ENCODE measurements around the gene KCTD3. TPM values are rescaled to one million over a fixed set of nuclear protein-coding genes. Genes with fewer than 3 reads are reported as not detected.

Gene KCTD3
- 55.0 and 85.9 TPM in 2 replicates for total RNA-seq

DNA sequence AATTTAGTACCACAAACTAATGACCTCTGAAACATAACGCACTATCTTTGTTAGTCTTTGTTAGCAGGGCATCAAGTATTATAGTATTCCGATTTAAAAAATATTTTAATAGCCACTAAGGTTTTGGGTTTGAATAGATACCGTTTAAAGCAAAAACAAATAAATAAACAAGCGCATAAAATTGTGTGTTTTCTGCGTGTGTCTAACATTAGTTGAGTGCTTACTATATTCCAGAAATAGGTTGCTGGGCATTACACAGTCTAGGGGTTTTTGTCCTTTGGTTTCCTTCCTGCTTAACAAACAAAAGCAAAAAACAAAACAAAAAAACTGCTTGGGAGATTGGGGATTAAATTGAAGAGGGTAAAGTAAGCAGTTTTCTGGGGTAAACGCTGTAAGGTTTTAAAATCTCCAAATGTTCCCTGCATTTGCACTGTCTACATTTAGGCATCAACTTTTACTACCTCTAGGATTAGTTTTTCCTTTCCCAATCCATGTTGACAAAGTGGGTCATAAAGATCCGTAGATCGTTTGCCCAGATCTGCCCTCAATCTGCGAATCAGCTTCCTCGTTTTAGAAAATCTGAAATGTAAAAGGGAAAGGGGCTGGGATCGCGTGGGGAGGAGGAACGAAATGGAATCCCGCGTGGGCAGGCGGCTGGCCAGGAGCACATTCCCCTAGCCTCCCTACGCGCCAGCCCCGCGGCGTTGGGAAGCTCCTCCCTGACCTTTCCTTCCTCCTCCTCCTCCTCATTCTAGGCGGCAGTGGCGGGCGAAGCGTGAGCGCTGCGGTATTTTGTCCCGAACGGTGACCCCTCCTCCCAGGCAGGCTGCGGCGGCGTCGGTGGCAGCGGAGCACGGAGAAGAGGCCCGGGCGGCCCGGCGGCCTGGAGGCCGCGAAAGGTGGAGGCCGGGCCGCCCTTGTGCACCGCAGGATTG lies at the start of gene KCTD3:
Gene KCTD3 (plus strand): TSS at position 749 of the 935 bp plus-strand sequence. CDS start 382 bp downstream, outside the sequence.
- peak; percentile 80 for DNase-seq

DNA sequence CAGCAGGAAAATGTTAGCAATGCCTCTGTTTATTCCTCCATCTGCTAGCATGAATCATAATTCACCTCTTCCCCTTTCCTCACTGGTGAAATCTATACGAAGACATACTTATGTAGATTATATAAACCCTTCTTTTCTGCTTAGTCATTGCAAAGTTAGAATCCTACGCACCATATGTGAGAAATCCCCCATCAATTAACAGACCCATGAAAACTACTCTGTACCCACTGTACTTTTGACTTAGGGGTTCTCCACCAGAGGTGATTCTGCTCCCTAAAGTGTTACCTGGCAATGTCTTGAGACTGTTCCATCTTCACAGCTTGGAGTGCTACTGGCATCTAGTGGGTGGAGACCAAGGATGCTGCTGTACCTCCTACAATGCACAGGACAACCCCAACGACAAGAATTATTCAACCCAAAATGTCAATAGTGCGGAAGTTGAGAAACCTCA lies 49.6 kb upstream of the KCTD3 start:
- DNase-seq, result peak; percentile 43

DNA sequence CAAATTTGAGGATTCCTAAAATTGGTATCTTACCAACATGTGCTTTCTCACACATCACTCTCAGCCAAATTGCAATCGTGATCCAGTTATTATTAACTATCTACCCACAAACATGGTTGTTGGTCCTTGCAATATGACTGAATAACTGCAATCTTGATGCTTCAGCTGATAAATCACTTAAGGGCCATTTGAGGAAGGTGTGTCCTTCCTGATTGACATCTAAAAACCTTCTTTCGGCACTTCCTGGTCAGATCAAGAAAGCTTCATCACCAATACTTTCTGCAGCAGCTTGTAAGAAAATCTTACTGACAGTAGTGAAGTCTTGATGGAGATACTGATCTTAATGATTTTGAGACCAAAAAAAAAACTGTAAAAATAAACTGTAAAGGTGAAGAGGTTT lies 48.5 kb upstream of the KCTD3 start:
- DNase-seq, result no peak

DNA sequence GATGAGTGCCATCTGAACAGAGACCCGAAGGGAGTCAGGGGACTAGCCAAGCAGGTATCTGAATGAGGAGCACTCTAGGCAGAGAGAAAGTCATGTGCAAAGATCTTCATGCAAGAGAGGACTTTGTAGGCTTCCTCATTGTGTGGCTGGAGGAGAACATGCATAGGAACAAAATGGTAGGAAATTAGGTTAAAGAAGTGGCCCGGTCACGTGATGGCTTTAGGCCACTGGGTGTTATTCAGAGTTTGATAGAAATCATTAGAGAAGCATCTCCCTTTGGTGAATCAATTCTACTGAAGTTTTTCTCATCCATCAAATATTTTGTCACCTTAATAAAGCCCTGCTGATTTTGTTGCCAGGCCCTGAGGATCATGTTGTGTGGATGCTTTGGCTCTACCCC lies 45.8 kb upstream of the KCTD3 start:
- no peak for DNase-seq

DNA sequence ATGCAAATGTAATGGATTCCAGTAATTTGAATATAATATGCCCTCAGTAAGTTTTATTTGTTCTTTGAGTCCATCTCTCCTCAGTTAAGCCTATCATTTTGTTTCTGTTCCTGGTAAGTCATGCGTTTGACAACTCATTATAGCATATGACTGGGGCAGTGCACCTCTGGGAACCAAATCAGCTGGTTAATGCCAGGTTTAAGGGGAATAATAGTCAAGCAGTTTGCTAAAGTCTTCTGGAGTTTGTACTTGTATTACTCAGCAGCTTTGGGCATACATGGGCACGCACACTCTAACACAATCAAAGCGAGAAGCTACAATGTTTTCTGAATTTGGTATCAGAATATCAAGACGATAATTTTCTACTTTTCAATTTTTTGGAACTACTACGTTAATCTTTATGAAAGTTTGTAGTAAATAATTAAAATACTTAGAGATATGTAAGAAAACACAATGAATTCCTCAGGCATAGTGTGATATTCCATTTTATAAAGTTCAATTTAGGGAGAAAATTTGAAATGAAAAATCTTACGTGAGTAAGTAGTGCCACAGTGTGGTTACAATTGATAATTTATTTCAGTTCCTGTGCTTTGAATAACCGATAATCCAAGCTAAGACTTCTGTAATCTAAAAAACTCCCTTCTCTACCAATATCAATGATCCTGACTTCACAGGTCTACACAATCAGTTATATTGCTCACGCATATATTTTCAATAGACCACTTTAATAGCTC lies 43.8 kb upstream of the KCTD3 start:
- DNase-seq, result peak; percentile 42

DNA sequence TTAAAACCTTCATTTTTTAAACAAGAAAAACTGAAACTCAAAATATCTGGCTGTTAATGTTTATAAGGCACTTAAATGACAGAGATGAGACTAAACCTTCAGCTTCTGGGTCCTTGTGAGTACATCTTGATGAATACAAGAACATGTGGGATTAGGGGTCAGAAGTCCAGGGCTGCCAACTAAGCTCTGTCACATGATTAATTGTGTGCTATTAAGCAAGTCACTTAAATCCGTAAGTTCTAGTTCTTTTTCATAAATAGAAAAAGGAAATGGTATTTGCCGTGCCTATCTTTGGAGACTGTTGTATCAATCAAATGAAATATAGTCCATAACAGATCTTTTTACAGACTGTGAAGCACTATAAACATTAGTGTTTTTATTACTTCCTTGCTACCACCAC lies 43.2 kb upstream of the KCTD3 start:
- DNase-seq, result no peak

DNA sequence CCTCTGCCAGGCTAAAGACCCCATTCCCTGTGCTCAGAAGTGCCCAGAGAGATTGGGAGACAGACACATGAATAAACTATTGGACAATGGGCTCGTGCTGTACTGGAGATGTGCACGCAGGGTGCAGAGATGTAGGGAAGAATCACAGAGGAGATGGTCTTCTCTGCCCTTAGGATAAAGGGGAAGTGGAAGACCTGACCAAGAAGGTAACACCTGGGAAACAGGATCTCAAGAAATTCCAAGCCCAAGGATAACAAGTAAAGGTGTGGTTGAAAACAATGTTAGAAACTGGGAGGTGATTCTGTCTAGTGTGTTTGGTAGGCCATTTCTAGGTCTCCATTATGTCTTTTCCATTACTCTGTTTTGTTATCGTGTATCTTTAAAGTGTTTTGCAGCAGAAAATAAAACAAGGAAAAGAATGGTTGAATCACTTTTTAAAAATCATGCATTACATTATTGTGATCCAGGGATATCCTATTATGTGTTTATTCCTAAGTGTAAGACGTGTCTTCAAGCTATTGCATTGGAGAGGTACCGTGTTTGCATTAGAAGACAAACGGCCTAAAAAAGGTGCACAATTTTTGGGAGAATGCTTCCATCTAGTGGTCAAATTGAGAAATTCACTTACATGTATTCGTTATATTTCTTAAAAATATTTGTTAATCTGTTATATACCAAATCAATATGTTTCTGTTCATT lies 40.8 kb upstream of the KCTD3 start:
- peak; percentile 77 for DNase-seq

DNA sequence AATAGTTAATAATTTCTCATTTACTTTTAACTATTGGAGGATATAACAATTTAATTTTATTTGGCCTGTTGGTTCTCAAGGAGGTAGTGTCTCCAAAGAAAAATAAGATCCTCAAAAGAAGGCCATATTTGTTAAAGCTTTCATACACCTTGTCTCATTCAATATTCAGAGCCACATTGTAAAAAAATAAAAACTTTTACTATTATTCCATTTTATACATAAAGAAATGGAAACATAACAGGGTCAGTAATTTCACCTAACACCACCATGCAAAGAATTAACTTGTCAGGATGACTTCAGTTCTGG lies 40.3 kb upstream of the KCTD3 start:
- DNase-seq, result no peak

DNA sequence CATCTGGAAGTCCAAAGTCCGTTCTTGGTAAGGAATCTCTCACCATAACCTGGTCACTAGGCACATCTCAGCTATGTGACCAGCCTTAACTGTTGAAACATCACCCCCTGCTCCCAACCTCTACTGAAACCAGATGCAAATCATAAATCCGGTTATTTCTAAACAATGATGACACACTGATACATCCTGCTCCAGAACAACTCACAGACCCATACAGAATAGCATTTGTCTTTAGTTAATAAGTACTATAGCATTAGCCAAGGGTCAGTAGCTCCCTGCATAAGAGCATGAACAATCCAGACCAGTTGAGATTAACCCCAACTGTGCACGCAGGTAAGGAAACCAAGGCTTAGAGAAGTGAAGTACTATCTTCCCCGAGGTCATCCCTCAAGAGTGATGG lies 38.0 kb upstream of the KCTD3 start:
- no peak for DNase-seq

DNA sequence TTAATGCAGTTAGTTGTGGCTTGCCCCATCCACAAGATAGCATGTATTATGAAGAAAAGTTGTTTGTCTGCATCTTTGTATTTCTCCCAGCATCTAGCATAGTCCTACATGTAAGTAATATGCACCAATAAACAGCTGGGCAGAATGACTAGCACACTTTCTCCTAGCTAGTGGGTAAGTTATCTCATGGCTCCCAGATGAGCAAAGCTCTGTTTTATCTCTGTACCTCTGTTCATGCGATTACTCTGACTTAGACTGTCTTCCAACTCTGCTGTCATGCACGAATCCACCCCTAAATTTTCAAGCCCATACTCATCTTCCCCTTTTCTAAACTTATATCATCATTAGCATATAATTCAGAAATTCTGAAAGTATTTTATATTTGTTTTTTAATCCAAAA lies 37.5 kb upstream of the KCTD3 start:
- no peak for DNase-seq

DNA sequence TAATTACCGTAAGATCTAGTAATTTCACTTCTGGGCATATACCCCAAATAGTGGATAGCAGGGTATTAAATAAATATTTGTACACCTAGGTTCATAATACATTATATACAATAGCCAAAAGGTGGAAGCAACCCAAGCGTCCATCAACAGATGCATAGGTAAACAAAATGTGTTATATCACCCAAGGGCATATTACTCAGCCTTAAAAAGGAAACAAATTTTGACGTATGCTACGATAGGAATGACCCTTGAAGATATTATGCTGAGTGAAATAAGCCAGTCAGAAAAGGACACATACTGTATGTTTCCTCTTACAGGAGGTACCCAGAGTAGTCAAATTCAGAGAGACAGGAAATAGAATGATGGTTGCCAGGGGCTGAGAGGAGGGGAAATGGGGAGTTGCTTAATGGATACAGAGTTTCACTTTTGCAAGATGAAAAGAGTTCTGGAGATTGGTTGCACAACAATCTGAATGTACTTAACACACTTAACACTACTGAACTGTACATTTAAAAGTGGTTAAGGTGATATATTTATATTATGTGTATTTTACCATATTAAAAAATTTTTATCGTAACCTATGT lies 36.6 kb upstream of the KCTD3 start:
- no peak for DNase-seq

DNA sequence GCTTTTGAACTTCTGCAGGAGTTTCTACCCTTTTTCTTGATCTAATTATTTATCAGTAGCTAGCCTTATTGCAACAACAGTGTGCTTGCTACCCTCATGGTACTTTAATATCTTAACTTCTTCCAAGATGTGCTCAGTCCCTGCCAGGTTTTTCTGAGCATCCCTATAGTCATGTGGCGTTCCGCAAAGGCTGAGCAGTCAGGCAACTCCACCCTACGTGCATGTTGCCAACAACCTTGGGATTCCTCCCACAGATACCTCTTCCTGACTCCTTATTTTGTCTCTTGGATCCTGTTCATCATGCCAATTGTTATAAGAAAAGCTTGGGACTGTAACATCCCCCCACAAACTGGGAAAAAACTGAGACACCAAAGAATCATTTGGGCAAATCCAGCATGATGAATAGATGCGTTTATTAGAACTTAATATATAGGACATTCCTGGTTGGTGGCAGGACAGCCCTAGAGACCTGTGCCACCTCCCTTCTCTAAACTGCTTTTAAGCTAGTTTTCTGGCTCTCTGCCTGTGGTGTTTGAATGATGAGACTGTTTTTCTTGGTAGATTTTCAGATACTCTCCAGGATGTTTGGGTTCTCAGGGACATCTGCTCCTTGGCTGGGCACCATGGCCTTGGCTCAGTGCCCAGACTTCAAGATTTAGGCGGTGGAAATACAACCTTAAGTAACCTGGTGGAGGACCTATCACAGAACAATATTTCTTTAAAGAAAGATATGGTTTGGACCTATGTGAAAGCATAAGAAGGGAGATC lies 27.1 kb upstream of the KCTD3 start:
- peak; percentile 46 for DNase-seq

DNA sequence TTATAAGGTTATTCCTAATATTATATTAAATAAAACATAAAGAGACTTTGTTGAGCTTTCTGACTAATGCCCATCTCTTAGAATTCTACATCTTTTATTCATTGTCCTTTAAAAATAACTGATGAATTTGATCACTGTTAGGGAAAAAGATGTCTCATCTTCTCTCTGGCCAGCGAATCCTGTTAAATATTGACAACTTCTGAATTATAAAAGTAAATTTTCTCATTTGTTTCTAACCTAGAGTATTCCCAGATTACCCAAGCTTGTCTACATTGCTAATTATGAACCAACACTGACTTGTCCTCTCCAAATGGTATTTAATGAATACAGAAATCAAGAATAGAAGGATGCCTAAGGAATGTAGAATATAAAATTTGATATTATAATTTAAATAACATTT lies 24.8 kb upstream of the KCTD3 start:
- DNase-seq, result no peak

DNA sequence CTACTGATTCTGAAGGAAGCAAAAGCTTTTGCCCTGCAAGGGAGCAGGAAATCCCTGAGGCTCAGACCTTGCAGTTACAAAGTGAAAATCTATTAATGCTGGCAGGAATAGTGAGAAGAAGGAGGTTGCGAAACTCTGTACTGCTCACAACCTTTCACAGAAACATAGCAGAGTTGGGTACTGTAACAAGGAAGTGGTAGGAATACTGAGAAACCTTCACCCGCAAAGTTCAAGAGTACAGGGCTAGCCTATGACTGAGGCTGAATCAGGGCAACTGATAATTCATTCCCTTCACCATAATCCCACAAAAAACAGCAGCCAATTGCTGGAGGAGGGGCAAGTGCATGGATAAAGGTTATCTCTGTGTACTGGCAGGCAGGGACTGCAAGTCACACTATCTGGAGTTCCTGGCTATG lies 23.9 kb upstream of the KCTD3 start:
- no peak for DNase-seq

DNA sequence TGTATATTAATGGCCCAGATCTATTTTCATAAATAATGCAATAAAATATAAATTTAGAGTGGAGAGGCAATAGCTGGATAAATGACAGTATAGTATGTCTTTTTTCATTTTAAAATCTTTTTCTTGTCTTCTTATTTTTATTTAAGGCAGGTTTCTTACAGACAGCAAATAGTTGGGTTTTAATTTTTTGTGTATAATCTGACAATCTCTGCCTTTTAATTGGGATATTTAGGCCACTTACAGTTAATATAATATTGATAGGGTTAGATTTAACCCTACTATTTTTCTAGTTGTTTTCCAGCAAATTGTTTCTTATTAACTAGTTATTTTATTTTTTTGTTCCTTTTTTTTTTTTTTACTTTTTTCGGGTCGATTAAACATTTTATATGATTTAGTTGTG lies 23.3 kb upstream of the KCTD3 start:
- DNase-seq, result no peak

DNA sequence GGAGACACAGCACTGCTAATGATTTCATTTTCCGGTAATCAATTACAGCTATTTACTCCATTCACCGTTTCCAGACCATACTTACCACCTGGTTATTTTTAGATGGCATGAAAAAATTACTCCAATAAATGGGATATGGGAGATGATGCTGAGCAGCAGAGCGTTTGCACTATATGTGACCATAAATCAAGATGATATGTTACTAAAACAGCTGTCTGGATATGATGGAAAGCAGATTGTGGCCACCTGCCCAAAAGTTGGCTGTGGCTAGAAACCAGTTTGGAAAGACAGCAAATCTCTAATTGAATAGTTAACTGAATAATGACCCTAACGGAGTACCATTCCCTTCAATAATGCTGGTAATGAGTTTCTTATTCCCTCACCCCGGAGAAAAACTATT lies 22.5 kb upstream of the KCTD3 start:
- DNase-seq, result no peak

DNA sequence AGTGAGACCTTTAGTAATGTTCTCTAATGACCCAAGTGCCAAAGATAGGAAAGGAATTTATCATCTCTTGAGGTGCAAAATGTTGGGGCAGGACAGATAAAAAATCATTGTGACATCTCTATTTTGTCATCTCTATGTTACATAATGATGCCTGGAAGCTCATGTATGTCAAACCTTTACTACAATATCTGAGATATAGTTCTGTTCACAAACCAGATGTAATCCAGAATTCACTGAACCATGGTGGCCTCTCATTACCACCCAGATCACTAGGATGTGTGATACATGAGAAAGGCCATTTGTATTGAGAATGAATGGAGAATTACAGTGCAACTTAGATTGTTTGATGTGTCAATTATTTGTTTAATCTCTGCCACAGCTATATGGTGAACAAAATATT lies 22.0 kb upstream of the KCTD3 start:
- no peak for DNase-seq

DNA sequence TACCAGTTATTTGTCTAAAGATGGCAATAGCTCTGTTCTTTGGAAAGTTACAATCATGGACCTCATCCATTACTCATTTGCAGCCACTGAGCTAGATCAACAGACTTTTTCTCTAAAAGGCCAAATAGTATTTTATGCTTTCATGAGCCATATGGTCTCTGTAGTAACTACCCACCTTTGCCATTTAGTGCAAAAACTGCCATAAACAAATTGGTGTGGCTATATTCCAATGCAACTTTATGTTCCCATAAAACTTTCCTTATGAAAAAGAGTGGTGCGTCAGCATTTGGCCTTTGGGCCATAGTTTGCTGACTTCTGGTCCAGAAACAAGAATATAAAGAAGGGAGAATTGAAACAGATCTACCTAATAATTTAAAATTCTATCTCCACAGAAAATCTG lies 20.1 kb upstream of the KCTD3 start:
- no peak for DNase-seq

DNA sequence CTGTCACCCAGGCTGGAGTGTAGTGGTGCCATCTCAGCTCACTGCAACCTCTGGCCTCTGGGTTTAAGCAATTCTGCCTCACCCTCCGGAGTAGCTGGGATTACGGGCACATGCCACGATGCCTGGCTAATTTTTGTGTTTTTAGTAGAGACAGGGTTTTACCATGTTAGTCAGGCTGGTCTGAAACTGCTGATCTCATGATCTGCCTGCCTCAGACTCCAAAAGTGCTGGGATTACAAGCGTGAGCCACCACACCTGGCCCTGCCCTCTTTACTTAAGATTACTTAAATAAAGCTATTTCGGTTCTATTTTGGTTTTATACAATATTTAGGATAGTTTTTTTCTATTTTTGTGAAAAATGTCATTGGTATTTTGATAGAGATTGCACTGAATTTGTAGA lies 15.3 kb upstream of the KCTD3 start:
- no peak for DNase-seq

DNA sequence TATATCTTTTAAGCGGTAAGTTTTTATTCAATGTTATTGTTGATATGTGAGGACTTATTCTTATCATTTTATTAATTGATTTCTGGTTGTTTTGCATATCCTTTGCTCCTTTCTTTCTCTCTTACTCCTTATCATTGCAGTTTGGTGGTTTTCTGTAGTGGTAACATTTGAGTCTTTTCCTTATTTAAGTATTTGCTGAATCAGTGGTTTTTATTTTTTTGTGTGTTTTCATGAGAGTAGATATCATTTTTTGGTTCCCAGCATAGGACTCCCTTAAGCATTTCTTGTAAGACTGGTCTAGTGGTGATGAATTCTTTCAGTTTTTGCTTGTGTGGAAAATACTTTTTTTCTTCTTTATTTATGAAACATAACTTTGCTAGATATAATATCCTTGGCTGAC lies 12.2 kb upstream of the KCTD3 start:
- no peak for DNase-seq

DNA sequence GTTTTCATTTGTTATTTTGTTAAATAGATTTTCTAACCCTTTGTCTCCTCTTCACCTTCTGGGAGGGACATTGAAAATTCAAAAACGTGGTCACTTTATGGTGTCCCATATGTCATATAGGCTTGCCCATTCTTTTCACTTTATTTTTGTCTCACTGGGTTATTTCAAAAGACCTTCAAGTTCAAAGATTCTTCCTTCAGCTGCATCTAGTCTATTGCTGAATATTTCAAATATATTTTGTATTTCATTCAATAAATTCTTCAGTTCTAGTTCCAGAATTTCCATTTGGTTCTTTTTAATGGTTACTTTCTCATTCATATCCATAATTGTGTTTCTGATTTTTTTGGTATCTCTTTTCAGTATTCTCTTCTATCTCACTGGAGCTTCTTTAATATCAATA lies 11.6 kb upstream of the KCTD3 start:
- no peak for DNase-seq

DNA sequence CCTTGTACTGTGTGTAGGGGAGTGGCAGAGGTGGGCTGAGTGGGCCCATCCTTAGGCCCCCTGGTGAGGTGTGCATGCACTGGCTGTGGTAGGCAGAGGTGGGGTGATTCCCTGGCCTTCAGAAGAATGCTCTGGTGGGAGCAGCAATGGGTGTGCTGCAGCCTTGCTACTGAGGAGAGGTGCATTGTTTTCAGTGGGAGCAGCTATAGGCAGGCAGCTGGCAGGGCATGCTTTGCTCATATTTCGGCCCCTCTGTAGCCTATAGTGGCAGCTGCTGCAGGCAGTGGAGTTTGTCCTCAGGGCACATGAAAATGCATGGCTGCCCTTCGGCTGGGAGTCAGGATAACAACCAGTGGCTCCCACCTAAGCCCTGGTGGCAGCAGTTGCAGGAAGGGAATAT lies 10.1 kb upstream of the KCTD3 start:
- no peak for DNase-seq
